ENCODE data around the gene BBIP1.

Gene BBIP1

DNA sequence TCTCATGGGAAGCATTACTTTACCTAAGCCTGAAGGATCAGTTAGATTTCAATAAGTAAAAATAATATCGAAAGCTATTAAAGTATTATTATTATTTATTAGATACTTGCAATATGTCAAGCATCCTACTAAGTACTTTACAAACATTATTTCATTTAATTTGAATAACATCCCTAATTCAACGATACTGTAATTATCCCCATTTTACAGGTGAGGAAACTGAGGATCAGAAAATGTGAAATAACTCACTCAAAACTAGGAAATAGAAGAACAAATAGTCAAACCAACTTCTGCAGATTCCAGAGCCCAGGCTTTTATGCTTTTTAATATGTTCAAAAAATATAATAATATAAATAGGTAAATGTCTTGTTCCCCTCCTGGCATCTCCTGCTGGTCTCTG, 57.5 kb downstream of the BBIP1 start (continued):
- TF ChIP-seq, protein P1, sequence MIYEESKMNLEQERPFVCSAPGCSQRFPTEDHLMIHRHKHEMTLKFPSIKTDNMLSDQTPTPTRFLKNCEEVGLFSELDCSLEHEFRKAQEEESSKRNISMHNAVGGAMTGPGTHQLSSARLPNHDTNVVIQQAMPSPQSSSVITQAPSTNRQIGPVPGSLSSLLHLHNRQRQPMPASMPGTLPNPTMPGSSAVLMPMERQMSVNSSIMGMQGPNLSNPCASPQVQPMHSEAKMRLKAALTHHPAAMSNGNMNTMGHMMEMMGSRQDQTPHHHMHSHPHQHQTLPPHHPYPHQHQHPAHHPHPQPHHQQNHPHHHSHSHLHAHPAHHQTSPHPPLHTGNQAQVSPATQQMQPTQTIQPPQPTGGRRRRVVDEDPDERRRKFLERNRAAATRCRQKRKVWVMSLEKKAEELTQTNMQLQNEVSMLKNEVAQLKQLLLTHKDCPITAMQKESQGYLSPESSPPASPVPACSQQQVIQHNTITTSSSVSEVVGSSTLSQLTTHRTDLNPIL (CRISPR knock-in tag; IDR thresholded peaks at IDR 0.05; ENCODE audit: low read depth), result no peak

DNA sequence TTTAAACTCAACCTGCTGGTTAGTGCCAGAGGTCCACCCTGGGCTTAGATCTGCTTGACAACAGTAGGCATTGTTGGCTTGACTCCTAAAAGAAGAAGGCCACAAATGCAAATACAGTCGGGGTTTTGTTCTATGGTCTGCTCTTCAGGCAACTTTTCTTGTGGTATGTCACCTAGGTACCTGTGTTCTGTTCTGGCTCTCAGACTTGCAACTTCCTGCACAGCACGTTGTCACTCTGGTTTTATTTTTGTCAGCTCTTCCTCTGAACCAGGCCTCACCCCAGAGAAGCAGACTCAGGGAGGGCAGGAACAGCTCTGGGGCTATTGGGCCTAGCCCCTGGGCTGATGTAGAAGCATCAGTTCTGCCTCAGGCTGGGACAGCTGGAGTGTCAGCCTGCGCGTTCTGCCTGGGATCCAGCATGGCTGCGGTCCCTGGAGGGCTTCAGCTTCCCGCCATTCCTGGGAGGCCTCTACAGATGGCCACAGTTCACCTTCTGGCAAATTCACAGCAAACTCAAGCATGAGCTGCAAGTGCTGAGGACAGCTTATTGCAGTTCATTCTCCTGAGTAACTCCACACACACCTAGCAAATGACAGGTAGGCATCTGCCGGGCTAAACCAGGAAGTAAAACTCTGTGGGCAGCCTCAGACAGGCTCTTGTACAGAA, 58.3 kb downstream of the BBIP1 start:
- ATAC-seq, result no peak; the same call in 1 of the 3 replicates
- TF ChIP-seq RARB (CRISPR knock-in tag; IDR thresholded peaks at IDR 0.05) (no peak), PPARA (CRISPR knock-in tag; IDR thresholded peaks at IDR 0.05; ENCODE audit: borderline replicate concordance) (no peak), TOX (CRISPR knock-in tag; IDR thresholded peaks at IDR 0.05; ENCODE audit: borderline replicate concordance) (no peak), ZFP3 (CRISPR knock-in tag; IDR thresholded peaks at IDR 0.05) (no peak), TCF4 (CRISPR knock-in tag; IDR thresholded peaks at IDR 0.05; ENCODE audit: borderline replicate concordance) (no peak)
- TF ChIP-seq, protein P2, sequence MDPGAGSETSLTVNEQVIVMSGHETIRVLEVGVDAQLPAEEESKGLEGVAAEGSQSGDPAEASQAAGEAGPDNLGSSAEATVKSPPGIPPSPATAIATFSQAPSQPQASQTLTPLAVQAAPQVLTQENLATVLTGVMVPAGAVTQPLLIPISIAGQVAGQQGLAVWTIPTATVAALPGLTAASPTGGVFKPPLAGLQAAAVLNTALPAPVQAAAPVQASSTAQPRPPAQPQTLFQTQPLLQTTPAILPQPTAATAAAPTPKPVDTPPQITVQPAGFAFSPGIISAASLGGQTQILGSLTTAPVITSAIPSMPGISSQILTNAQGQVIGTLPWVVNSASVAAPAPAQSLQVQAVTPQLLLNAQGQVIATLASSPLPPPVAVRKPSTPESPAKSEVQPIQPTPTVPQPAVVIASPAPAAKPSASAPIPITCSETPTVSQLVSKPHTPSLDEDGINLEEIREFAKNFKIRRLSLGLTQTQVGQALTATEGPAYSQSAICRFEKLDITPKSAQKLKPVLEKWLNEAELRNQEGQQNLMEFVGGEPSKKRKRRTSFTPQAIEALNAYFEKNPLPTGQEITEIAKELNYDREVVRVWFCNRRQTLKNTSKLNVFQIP (CRISPR knock-in tag; IDR thresholded peaks at IDR 0.05; ENCODE audit: borderline replicate concordance, low read depth), result no peak

DNA sequence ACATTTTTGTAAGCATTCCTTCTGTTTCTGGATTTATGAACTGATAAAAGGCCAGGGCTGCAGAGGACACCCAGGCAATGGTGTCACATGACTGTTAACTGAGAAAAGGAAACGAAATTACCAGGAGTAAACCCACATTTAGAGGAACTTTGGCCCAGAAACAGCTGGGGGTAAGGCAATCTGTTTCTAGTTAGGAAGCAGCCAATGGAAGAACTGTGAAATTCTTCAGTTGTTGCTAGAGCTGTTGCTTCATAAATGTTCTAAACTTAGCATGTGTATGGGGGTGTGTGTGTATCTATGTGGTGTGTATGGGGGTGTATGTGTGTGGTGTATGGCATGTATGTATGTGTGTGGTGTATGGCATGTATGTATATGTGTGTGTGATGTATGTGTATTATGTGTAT, 59.0 kb downstream of the BBIP1 start:
- TF ChIP-seq ZNF8 (CRISPR knock-in tag; IDR thresholded peaks at IDR 0.05) (no peak), ISL1 (CRISPR knock-in tag; IDR thresholded peaks at IDR 0.05) (no peak), PPARA (CRISPR knock-in tag; IDR thresholded peaks at IDR 0.05; ENCODE audit: borderline replicate concordance) (no peak), ZFP3 (CRISPR knock-in tag; IDR thresholded peaks at IDR 0.05) (no peak), SNAI2 (CRISPR knock-in tag; IDR thresholded peaks at IDR 0.05) (no peak), OSR1 (CRISPR knock-in tag; IDR thresholded peaks at IDR 0.05) (no peak), ZNF565 (CRISPR knock-in tag; conservative IDR thresholded peaks at IDR 0.05; ENCODE audit: low read depth) (no peak), GLIS3 (CRISPR knock-in tag; IDR thresholded peaks at IDR 0.05) (no peak), ESRRG (CRISPR knock-in tag; IDR thresholded peaks at IDR 0.05) (no peak), ARNTL (CRISPR knock-in tag; IDR thresholded peaks at IDR 0.05; ENCODE audit: borderline replicate concordance, low read depth) (no peak), ZFP30 (CRISPR knock-in tag; IDR thresholded peaks at IDR 0.05) (no peak), TCF4 (CRISPR knock-in tag; IDR thresholded peaks at IDR 0.05; ENCODE audit: borderline replicate concordance) (no peak)
- TF ChIP-seq, protein P3, sequence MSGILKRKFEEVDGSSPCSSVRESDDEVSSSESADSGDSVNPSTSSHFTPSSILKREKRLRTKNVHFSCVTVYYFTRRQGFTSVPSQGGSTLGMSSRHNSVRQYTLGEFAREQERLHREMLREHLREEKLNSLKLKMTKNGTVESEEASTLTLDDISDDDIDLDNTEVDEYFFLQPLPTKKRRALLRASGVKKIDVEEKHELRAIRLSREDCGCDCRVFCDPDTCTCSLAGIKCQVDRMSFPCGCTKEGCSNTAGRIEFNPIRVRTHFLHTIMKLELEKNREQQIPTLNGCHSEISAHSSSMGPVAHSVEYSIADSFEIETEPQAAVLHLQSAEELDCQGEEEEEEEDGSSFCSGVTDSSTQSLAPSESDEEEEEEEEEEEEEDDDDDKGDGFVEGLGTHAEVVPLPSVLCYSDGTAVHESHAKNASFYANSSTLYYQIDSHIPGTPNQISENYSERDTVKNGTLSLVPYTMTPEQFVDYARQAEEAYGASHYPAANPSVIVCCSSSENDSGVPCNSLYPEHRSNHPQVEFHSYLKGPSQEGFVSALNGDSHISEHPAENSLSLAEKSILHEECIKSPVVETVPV (CRISPR knock-in tag; IDR thresholded peaks at IDR 0.05), result no peak
- TF ChIP-seq, protein P4, sequence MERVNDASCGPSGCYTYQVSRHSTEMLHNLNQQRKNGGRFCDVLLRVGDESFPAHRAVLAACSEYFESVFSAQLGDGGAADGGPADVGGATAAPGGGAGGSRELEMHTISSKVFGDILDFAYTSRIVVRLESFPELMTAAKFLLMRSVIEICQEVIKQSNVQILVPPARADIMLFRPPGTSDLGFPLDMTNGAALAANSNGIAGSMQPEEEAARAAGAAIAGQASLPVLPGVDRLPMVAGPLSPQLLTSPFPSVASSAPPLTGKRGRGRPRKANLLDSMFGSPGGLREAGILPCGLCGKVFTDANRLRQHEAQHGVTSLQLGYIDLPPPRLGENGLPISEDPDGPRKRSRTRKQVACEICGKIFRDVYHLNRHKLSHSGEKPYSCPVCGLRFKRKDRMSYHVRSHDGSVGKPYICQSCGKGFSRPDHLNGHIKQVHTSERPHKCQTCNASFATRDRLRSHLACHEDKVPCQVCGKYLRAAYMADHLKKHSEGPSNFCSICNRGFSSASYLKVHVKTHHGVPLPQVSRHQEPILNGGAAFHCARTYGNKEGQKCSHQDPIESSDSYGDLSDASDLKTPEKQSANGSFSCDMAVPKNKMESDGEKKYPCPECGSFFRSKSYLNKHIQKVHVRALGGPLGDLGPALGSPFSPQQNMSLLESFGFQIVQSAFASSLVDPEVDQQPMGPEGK (CRISPR knock-in tag; IDR thresholded peaks at IDR 0.05; ENCODE audit: borderline replicate concordance), result no peak
- TF ChIP-seq, protein P1 (CRISPR knock-in tag; IDR thresholded peaks at IDR 0.05; ENCODE audit: low read depth), result no peak
- TF ChIP-seq, protein P2 (CRISPR knock-in tag; IDR thresholded peaks at IDR 0.05; ENCODE audit: borderline replicate concordance, low read depth), result no peak
- ATAC-seq, result peak; percentile 75

All from SK-N-SH treated with all-trans-retinoic acid at 6 μM for 48 hours (cell line).